ENCODE results near the gene SOD3.

SOD3 gene, protein sequence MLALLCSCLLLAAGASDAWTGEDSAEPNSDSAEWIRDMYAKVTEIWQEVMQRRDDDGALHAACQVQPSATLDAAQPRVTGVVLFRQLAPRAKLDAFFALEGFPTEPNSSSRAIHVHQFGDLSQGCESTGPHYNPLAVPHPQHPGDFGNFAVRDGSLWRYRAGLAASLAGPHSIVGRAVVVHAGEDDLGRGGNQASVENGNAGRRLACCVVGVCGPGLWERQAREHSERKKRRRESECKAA

GRCh38 chr4:24794916-24795665, at the start of gene SOD3:
TSS of gene SOD3 (plus strand) at chr4:24795573. CDS start at chr4:24799522, 3,949 bp downstream.
- DNase-seq (ENCODE audit: low read depth): peak; percentile 92
- TF ChIP-seq CTCF (conservative IDR thresholded peaks at IDR 0.05; ENCODE audit: low read length): no peak
- H3K4me3 ChIP-seq (ENCODE audit: low read length): peak within 1 kb of the TSS; percentile 62

- no peak for DNase-seq (ENCODE audit: low read depth)
- H3K4me3 ChIP-seq (ENCODE audit: low read length): no peak overlapping the region
- TF ChIP-seq CTCF (conservative IDR thresholded peaks at IDR 0.05; ENCODE audit: low read length): no peak
Measured at GRCh38 chr4:24747234-24747975, 48.0 kb upstream of the SOD3 start.

GRCh38 chr4:24748023-24748422, 47.4 kb upstream of the SOD3 start:
- no peak for TF ChIP-seq CTCF (conservative IDR thresholded peaks at IDR 0.05; ENCODE audit: low read length)

DNA sequence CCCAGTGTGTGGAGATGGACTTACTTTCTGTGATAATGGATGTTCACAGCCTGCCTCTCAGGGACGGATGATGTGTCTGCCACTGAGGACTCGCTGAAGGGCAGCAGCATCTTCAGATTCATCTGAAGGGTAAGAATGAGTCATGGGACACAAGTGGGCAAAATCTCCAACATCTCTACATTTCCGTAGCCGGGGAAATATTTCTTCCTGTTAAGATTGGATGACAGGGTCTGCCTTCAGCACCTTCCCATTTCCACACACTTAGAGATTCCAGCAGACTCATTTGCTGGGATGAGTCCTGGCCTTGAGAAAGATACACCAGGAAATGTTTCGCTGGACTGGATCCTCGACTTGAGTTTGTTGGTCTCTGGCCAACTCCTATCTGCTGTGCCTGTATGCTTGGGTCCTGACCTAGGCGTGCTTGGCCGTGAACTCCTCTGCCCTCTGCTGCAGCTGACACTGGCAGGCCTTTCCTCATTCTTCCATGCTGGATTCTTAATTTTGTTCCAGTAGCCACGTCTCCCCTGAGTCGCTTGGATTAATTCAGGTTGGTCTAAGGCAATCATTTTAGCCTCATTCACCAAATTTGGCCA, 46.5 kb upstream of the SOD3 start:
- no peak for TF ChIP-seq CTCF (conservative IDR thresholded peaks at IDR 0.05; ENCODE audit: low read length)
- no peak overlapping the region for H3K4me3 ChIP-seq (ENCODE audit: low read length)
- DNase-seq (ENCODE audit: low read depth): no peak

More at GRCh38 chr4:24748023-24748422, 47.4 kb upstream of the SOD3 start:
- no peak for DNase-seq (ENCODE audit: low read depth)
- H3K4me3 ChIP-seq (ENCODE audit: low read length): no peak overlapping the region

GRCh38 chr4:24750106-24750505, 45.3 kb upstream of the SOD3 start:
- no peak for DNase-seq (ENCODE audit: low read depth)
- no peak overlapping the region for H3K4me3 ChIP-seq (ENCODE audit: low read length)
- TF ChIP-seq CTCF (conservative IDR thresholded peaks at IDR 0.05; ENCODE audit: low read length): no peak

- no peak for DNase-seq (ENCODE audit: low read depth)
- TF ChIP-seq CTCF (conservative IDR thresholded peaks at IDR 0.05; ENCODE audit: low read length): no peak
- H3K4me3 ChIP-seq (ENCODE audit: low read length): no peak overlapping the region
Measured at GRCh38 chr4:24751926-24752539, 43.3 kb upstream of the SOD3 start.

Measured in AG10803 (cell line).